H1 (cell line): Measurements from ENCODE around the gene FAIM2. TPM values are rescaled to one million over a fixed set of nuclear protein-coding genes. Genes with fewer than 3 reads are reported as not detected.

Experiments used
- CTCF ChIA-PET: fragments of 300-600 bp; sonication (Branson Sonifier 250); formaldehyde crosslinking; loops from one replicate; lab custom pipeline; 2021; ENCODE audit not compliant: partially characterized antibody; lab: Charles Lee
- POLR2A ChIA-PET: fragments of 300-600 bp; sonication (Branson Sonifier 250); formaldehyde crosslinking; loops from one replicate; lab custom pipeline; 2021; ENCODE audit warnings: inconsistent platforms; ENCODE audit not compliant: partially characterized antibody; lab: Charles Lee
- DNase-seq, 2 experiments: peaks; one replicate each; pipeline versions ENCODE4 v3.0.0 to v3.0.0-alpha.2; 2010 to 2022; ENCODE audit warnings: low spot score in 2 of 2, low read depth in 1 of 2, mixed read lengths in 1 of 2
- FAIRE-seq: peaks from 2 replicates; lab custom pipeline; 2011; peaks lifted over from hg19 to GRCh38; lab: Jason Lieb, UNC
- H2AFZ ChIP-seq: 2 replicates; pipeline ENCODE4 v1.8.1; 2012; ENCODE audit warnings: low read length, inconsistent platforms
- H2AK5ac ChIP-seq: 2 replicates; pipeline ENCODE4 v1.6.1; 2013; ENCODE audit warnings: low read depth, low read length
- H2BK120ac ChIP-seq: replicated peaks from 2 replicates; pipeline ENCODE3; 2013; ENCODE audit warnings: low read depth, low read length, inconsistent platforms
- H2BK12ac ChIP-seq: 2 replicates; pipeline ENCODE4 v1.6.1; 2013; ENCODE audit warnings: low read depth, low read length
- H2BK15ac ChIP-seq: 2 replicates; pipeline ENCODE4 v1.6.1; 2013; ENCODE audit warnings: low read length
- H2BK20ac ChIP-seq: 2 replicates; pipeline ENCODE4 v1.6.1; 2013; ENCODE audit warnings: low read length
- H2BK5ac ChIP-seq: 2 replicates; pipeline ENCODE4 v1.6.1; 2013; ENCODE audit warnings: low read depth, low read length
- H3K14ac ChIP-seq: 2 replicates; pipeline ENCODE4 v1.6.1; 2013; ENCODE audit warnings: inconsistent platforms; ENCODE audit not compliant: insufficient read length
- H3K18ac ChIP-seq: 2 replicates; pipeline ENCODE4 v1.6.1; 2013; ENCODE audit warnings: low read length; ENCODE audit errors: extremely low read depth
- H3K23ac ChIP-seq: 2 replicates; pipeline ENCODE4 v1.6.1; 2013; ENCODE audit warnings: inconsistent platforms; ENCODE audit not compliant: insufficient read length
- H3K23me2 ChIP-seq: 2 replicates; pipeline ENCODE4 v1.6.1; 2013; ENCODE audit warnings: low read depth, low read length
- H3K27ac ChIP-seq: 2 replicates; pipeline ENCODE4 v1.6.1; 2011; ENCODE audit warnings: low read depth, low read length, inconsistent platforms
- H3K27me3 ChIP-seq, 4 experiments: replicated peaks in 1 of 4; 1 replicate in 1 of 4; 2 replicates in 3 of 4; pipeline versions ENCODE4 v1.6.1 to v1.8.1; 2011 to 2013; ENCODE audit warnings: low read length in 3 of 4, mild to moderate bottlenecking in 3 of 4, inconsistent platforms in 2 of 4, mixed read lengths in 2 of 4, moderate library complexity in 1 of 4; ENCODE audit not compliant: control insufficient read depth in 3 of 4, insufficient read depth in 3 of 4; ENCODE audit errors: extremely low read depth in 1 of 4
- H3K36me3 ChIP-seq, 4 experiments: 2 replicates each; pipeline versions ENCODE4 v1.6.1 to v1.8.1; 2011 to 2013; ENCODE audit warnings: mild to moderate bottlenecking in 4 of 4, low read length in 3 of 4, moderate library complexity in 2 of 4, control low read depth in 1 of 4, inconsistent platforms in 1 of 4; ENCODE audit not compliant: insufficient read depth in 4 of 4, control insufficient read depth in 2 of 4
- H3K4ac ChIP-seq: replicated peaks from 2 replicates; pipeline ENCODE3; 2013; ENCODE audit warnings: low read length, low read depth, mixed read lengths, inconsistent platforms; ENCODE audit not compliant: insufficient read length
- H3K4me1 ChIP-seq, 4 experiments: replicated peaks in 1 of 4; 1 replicate in 1 of 4; 2 replicates in 3 of 4; pipeline versions ENCODE4 v1.6.1 to v1.8.1; 2011 to 2013; ENCODE audit warnings: low read length in 3 of 4, inconsistent platforms in 2 of 4, mixed read lengths in 1 of 4; ENCODE audit not compliant: insufficient read depth in 4 of 4, control insufficient read depth in 3 of 4
- H3K4me2 ChIP-seq, 2 experiments: 2 replicates each; pipeline versions ENCODE4 v1.6.1 to v1.8.1; 2011 to 2013; ENCODE audit warnings: low read depth in 2 of 2, low read length in 2 of 2, control low read depth in 1 of 2, inconsistent platforms in 1 of 2, mild to moderate bottlenecking in 1 of 2; ENCODE audit not compliant: insufficient read depth in 1 of 2
- H3K4me3 ChIP-seq, 4 experiments: fragments of 200-600, 300-600 bp in 1 of 4; sonication (generic), shearing (Covaris generic), sonication (Bioruptor Twin) in 1 of 4; 2 replicates each; pipeline versions ENCODE4 v1.5.1 to v1.8.1; 2011 to 2016; ENCODE audit warnings: low read length in 4 of 4, low read depth in 3 of 4, control low read depth in 2 of 4, inconsistent platforms in 2 of 4, mild to moderate bottlenecking in 2 of 4, mixed read lengths in 1 of 4, moderate library complexity in 1 of 4; ENCODE audit not compliant: insufficient read depth in 2 of 4; ENCODE audit errors: extremely low read depth in 1 of 4
- H3K56ac ChIP-seq: replicated peaks from 2 replicates; pipeline ENCODE3; 2013; ENCODE audit warnings: low read depth, mild to moderate bottlenecking, mixed read lengths, low read length, inconsistent platforms; ENCODE audit not compliant: insufficient read length
- H3K79me1 ChIP-seq: 2 replicates; pipeline ENCODE4 v1.6.1; 2013; ENCODE audit warnings: low read depth, low read length, control low read depth
- H3K79me2 ChIP-seq, 2 experiments: 2 replicates each; pipeline versions ENCODE4 v1.6.1 to v1.8.1; 2012 to 2013; ENCODE audit warnings: low read length in 2 of 2, mild to moderate bottlenecking in 2 of 2, inconsistent platforms in 1 of 2; ENCODE audit not compliant: insufficient read depth in 2 of 2, control insufficient read depth in 1 of 2
- H3K9ac ChIP-seq, 4 experiments: replicated peaks in 1 of 4; 1 replicate in 1 of 4; 2 replicates in 3 of 4; pipeline versions ENCODE4 v1.6.1 to v1.8.1; 2011 to 2013; ENCODE audit warnings: low read depth in 3 of 4, low read length in 3 of 4, control low read depth in 2 of 4, mild to moderate bottlenecking in 2 of 4, moderate library complexity in 2 of 4, inconsistent platforms in 1 of 4; ENCODE audit errors: extremely low read depth in 1 of 4
- H3K9me3 ChIP-seq, 2 experiments: 2 replicates each; pipeline versions ENCODE4 v1.6.1 to v1.8.1; 2012 to 2013; ENCODE audit warnings: mild to moderate bottlenecking in 2 of 2, moderate library complexity in 2 of 2, control low read depth in 1 of 2, inconsistent platforms in 1 of 2, low read depth in 1 of 2, low read length in 1 of 2, mixed read lengths in 1 of 2; ENCODE audit not compliant: insufficient read depth in 2 of 2
- H4K20me1 ChIP-seq, 2 experiments: replicated peaks in 1 of 2; 2 replicates each; pipeline versions ENCODE3 to v1.8.1; 2011 to 2013; ENCODE audit warnings: inconsistent platforms in 2 of 2, low read length in 2 of 2, mild to moderate bottlenecking in 1 of 2; ENCODE audit not compliant: insufficient read depth in 2 of 2, control insufficient read depth in 1 of 2
- H4K5ac ChIP-seq: 2 replicates; pipeline ENCODE4 v1.6.1; 2013; ENCODE audit warnings: low read length, low read depth, mixed read lengths, inconsistent platforms; ENCODE audit not compliant: insufficient read length
- H4K8ac ChIP-seq: 2 replicates; pipeline ENCODE4 v1.8.0; 2013; ENCODE audit warnings: mild to moderate bottlenecking, moderate library complexity, low read length, inconsistent platforms; ENCODE audit not compliant: insufficient read depth; ENCODE audit errors: extremely low read depth
- H4K91ac ChIP-seq: replicated peaks from 2 replicates; pipeline ENCODE3; 2013; ENCODE audit warnings: low read length, mixed read lengths, inconsistent platforms; ENCODE audit not compliant: insufficient read length
- BCL11A ChIP-seq, 2 experiments: IDR thresholded peaks; one replicate each; pipeline ENCODE4 v1.6.1; 2011; ENCODE audit warnings: low read depth in 2 of 2, low read length in 2 of 2, mild to moderate bottlenecking in 2 of 2
- BRCA1 ChIP-seq: IDR thresholded peaks from 2 replicates; pipeline ENCODE4 v1.6.1; 2012; ENCODE audit warnings: low read depth, low read length, improper control_type of control experiment
- CBX8 ChIP-seq: fragments of 300-800, 300-1000 bp; sonication (generic); IDR thresholded peaks from 2 replicates; pipeline ENCODE4 v1.7.1; 2016; ENCODE audit warnings: low read depth, low read length, borderline replicate concordance
- NRF1 ChIP-seq: IDR thresholded peaks from 2 replicates; pipeline ENCODE4 v1.6.1; 2011; ENCODE audit warnings: mild to moderate bottlenecking, low read depth, low read length, improper control_type of control experiment
- PHF8 ChIP-seq: fragments of 200-600 bp; sonication (generic); conservative IDR thresholded peaks from 2 replicates; pipeline ENCODE4 v1.7.1; 2012; ENCODE audit warnings: low read depth, mild to moderate bottlenecking, inconsistent platforms, low read length, moderate library complexity
- POLR2AphosphoS5 ChIP-seq: IDR thresholded peaks from 2 replicates; pipeline ENCODE4 v1.6.1; 2011; ENCODE audit warnings: low read depth, low read length
- RNF2 ChIP-seq: fragments of 200-900, 300-1000 bp; sonication (generic); IDR thresholded peaks from 2 replicates; pipeline ENCODE4 v1.7.1; 2016; ENCODE audit warnings: borderline replicate concordance, low read depth, mild to moderate bottlenecking, antibody characterized with exemption, low read length; ENCODE audit not compliant: poor library complexity, severe bottlenecking; ENCODE audit errors: missing control alignments
- RXRA ChIP-seq: IDR thresholded peaks from 2 replicates; pipeline ENCODE4 v1.6.1; 2011; ENCODE audit warnings: low read depth, mild to moderate bottlenecking, low read length, moderate library complexity; ENCODE audit not compliant: insufficient read depth
- SIX5 ChIP-seq: IDR thresholded peaks from 2 replicates; pipeline ENCODE4 v1.6.1; 2011; ENCODE audit warnings: mild to moderate bottlenecking, low read depth, low read length
- SP2 ChIP-seq: IDR thresholded peaks from 2 replicates; pipeline ENCODE4 v1.6.1; 2012; ENCODE audit warnings: mild to moderate bottlenecking, low read length, inconsistent platforms
- TAF1 ChIP-seq: IDR thresholded peaks from 2 replicates; pipeline ENCODE4 v1.6.1; 2011; ENCODE audit warnings: mild to moderate bottlenecking, low read depth, low read length
- TBP ChIP-seq: IDR thresholded peaks from 2 replicates; pipeline ENCODE4 v1.6.1; 2011; ENCODE audit warnings: low read depth, low read length, improper control_type of control experiment
- WGBS, 2 experiments: shearing (Covaris generic) in 1 of 2; methylation state at CpG; one replicate each; pipeline versions ENCODE4 v1.1.6 to v1.1.7; 2013 to 2015; ENCODE audit warnings: low lambda C conversion rate in 2 of 2, mixed read lengths in 2 of 2, inconsistent platforms in 1 of 2, low coverage in 1 of 2, missing lambda C conversion rate in 1 of 2; ENCODE audit not compliant: insufficient replicate concordance in 2 of 2, insufficient coverage in 1 of 2, insufficient read length in 1 of 2; ENCODE audit errors: extremely low coverage in 1 of 2, missing lambda C conversion rate in 1 of 2; 5-methylcytosine and 5-hydroxymethylcytosine counted together
- polyA plus RNA-seq, 7 experiments: library from polyadenylated mRNA; depleted of rRNA in 3 of 7; stranded (reverse) in 5 of 7; unstranded in 2 of 7; fragments of >200 nt in 5 of 7; fragments of 200-250 nt in 2 of 7; gene quantifications; 1 replicate in 5 of 7; 2 replicates in 1 of 7; 4 replicates in 1 of 7; pipeline versions ENCODE4 v1.2.1 to v1.2.3, GENCODE V29; 2011 to 2013; ENCODE audit warnings: missing spikeins in 2 of 7, mixed read lengths in 2 of 7
- total RNA-seq: library from RNA; stranded (reverse); fragmentation: NEBNext Ultra II Directional; extraction: Animal tissue kit (Norgen Biotek cat#: 25700); gene quantifications from 2 replicates; pipeline ENCODE4 v1.2.1, GENCODE V29; 2021

Gene FAIM2
- total and polyA plus RNA-seq, 2 of the 8 experiments (the other 6 are each of a cell fraction or from before 2014, with no cell fraction given): 0.89 to 1.3 TPM

- TF ChIP-seq BRCA1 (no peak), BCL11A (IDR thresholded peaks at IDR 0.05; ENCODE audit: low read depth in 2 of 2, low read length in 2 of 2) (no peak), NRF1 (no peak), PHF8 (no peak), SIX5 (no peak), RNF2 (no peak), CBX8 (no peak), POLR2AphosphoS5 (no peak), RXRA (no peak), TBP (no peak), SP2 (no peak), TAF1 (no peak)
- no peak overlapping the region for H3K27ac ChIP-seq
- H3K4ac ChIP-seq: no peak overlapping the region
- no peaks in the 10 kb centered on the region for H3K9me3 ChIP-seq
- no peak overlapping the region for H3K18ac ChIP-seq
- H3K14ac ChIP-seq: no peak overlapping the region
- FAIRE-seq (no peak), DNase-seq (no peak)
- 90% methylated on average over 6 of the region's 6 CpGs; no CpG with 5 or more reads in 1 of the 2 experiments for WGBS, 2 experiments
- no peak overlapping the region for H4K8ac ChIP-seq
- CTCF ChIA-PET: interaction anchor here (0.6 to 6.0 kb wide), 7 partner anchors 15 to 529 kb away, joined by 3 to 30 read pairs (median 4); partner anchors contain the start of gene PRPH
- POLR2A ChIA-PET: interaction anchor here (0.6 to 0.8 kb wide), 2 partner anchors 77 to 236 kb away, joined by 3 read pairs; no protein-coding TSS in a partner anchor
- H2AFZ ChIP-seq: no peak overlapping the region
- H4K20me1 ChIP-seq: peaks cover 15 to 27% of the 10 kb centered on the region in 2 experiments
- H3K23me2 ChIP-seq: peaks cover 12% of the 10 kb centered on the region
- peaks cover 0 to 4% (median 0%) of the 10 kb centered on the region in 4 experiments; a peak in 2 of 8 replicates for H3K36me3 ChIP-seq
- H2BK20ac ChIP-seq: no peak overlapping the region
- H3K4me3 ChIP-seq: no peak overlapping the region
- H2BK120ac ChIP-seq: no peak overlapping the region
- H2BK15ac ChIP-seq: no peak overlapping the region
- H3K79me1 ChIP-seq: peaks cover 17% of the 10 kb centered on the region; the same call in 1 of the 2 replicates
- no peak overlapping the region for H4K5ac ChIP-seq
- H3K4me1 ChIP-seq: peaks cover 12 to 32% (median 19%) of the 10 kb centered on the region in 4 experiments
- H3K9ac ChIP-seq: no peak overlapping the region
- H2BK5ac ChIP-seq: no peak overlapping the region
- H2AK5ac ChIP-seq: no peak overlapping the region
- H3K4me2 ChIP-seq: no peak overlapping the region
- no peaks in the 10 kb centered on the region for H3K27me3 ChIP-seq
- no peak overlapping the region for H3K56ac ChIP-seq
- H3K79me2 ChIP-seq: peaks cover 8 to 55% of the 10 kb centered on the region in 2 experiments; a peak in 3 of 4 replicates
- H4K91ac ChIP-seq: no peak overlapping the region
- H2BK12ac ChIP-seq: no peak overlapping the region
- no peak overlapping the region for H3K23ac ChIP-seq
These were observed 79.7 kb downstream of the FAIM2 start for GRCh38 chr12:49823951-49824350.
